IMR-90 (cell line): ENCODE results near the gene ACACA. TPM values are rescaled to one million over a fixed set of nuclear protein-coding genes. Genes with fewer than 3 reads are reported as not detected.

Source experiments
- ATAC-seq: fragments of 200-7000 bp; cut with Tn5 transposase; 2 replicates; pipeline ENCODE4 v1.9.1; 2020; ENCODE audit warnings: low read depth, mild to moderate bottlenecking, moderate library complexity
- BruUV-seq: library from RNA; stranded (reverse); fragments of 400-500 nt; replicated peaks from 2 replicates; lab custom pipeline; 2021; lab: Mats Ljungman, UMichigan
- CTCF ChIA-PET: fragments of 300-600 bp; formaldehyde crosslinking; extraction: SDS; loops from one replicate; lab custom pipeline; 2021; ENCODE audit warnings: antibody characterized with exemption; lab: Yijun Ruan, JAX
- POLR2A ChIA-PET: fragments of 300-600 bp; sonication (Branson Sonifier 250); formaldehyde crosslinking; loops from one replicate; lab custom pipeline; 2022; ENCODE audit warnings: antibody characterized with exemption; ENCODE audit not compliant: unreplicated experiment; lab: Charles Lee
- DNase-seq: peaks from one replicate; pipeline ENCODE4 v3.0.0; 2013
- H2AFZ ChIP-seq: replicated peaks from 2 replicates; pipeline ENCODE3; 2013; ENCODE audit warnings: low read length, mild to moderate bottlenecking; ENCODE audit not compliant: poor library complexity
- H2AK5ac ChIP-seq: 2 replicates; pipeline ENCODE4 v1.6.1; 2013; ENCODE audit warnings: low read depth, low read length, inconsistent platforms
- H2AK9ac ChIP-seq: replicated peaks from 2 replicates; pipeline ENCODE3; 2013; ENCODE audit warnings: mild to moderate bottlenecking, low read depth, low read length, moderate library complexity; ENCODE audit not compliant: poor library complexity
- H2BK120ac ChIP-seq: 2 replicates; pipeline ENCODE4 v1.6.1; 2013; ENCODE audit warnings: low read depth, low read length, inconsistent platforms
- H2BK15ac ChIP-seq: 3 replicates; pipeline ENCODE4 v1.6.1; 2013; ENCODE audit warnings: low read depth, low read length, inconsistent platforms
- H2BK20ac ChIP-seq: 2 replicates; pipeline ENCODE4 v1.6.1; 2013; ENCODE audit warnings: low read depth, mild to moderate bottlenecking, inconsistent platforms, low read length, moderate library complexity
- H2BK5ac ChIP-seq: 2 replicates; pipeline ENCODE4 v1.6.1; 2013; ENCODE audit warnings: mild to moderate bottlenecking, low read depth, low read length, inconsistent platforms; ENCODE audit not compliant: poor library complexity, severe bottlenecking
- H3K14ac ChIP-seq: replicated peaks from 2 replicates; pipeline ENCODE4 v1.6.1; 2013; ENCODE audit warnings: low read depth, low read length, inconsistent platforms
- H3K18ac ChIP-seq: 2 replicates; pipeline ENCODE4 v1.6.1; 2013; ENCODE audit warnings: low read depth, low read length, control low read depth
- H3K23ac ChIP-seq: 2 replicates; pipeline ENCODE4 v1.6.1; 2013; ENCODE audit warnings: low read depth, low read length, inconsistent platforms
- H3K27ac ChIP-seq: 2 replicates; pipeline ENCODE4 v1.5.1; 2013; ENCODE audit warnings: mild to moderate bottlenecking, control low read depth, low read length; ENCODE audit not compliant: insufficient read depth
- H3K27me3 ChIP-seq: 2 replicates; pipeline ENCODE4 v1.6.1; 2013; ENCODE audit warnings: low read length; ENCODE audit not compliant: control insufficient read depth, insufficient read depth
- H3K36me3 ChIP-seq: 2 replicates; pipeline ENCODE4 v1.6.1; 2013; ENCODE audit warnings: low read length, mixed read lengths; ENCODE audit not compliant: control insufficient read depth, insufficient read depth
- H3K4ac ChIP-seq: 2 replicates; pipeline ENCODE4 v1.6.1; 2013; ENCODE audit warnings: low read depth, low read length, inconsistent platforms
- H3K4me1 ChIP-seq: 2 replicates; pipeline ENCODE4 v1.6.1; 2013; ENCODE audit warnings: low read length, mixed read lengths; ENCODE audit not compliant: control insufficient read depth, insufficient read depth
- H3K4me2 ChIP-seq: 2 replicates; pipeline ENCODE4 v1.6.1; 2013; ENCODE audit warnings: low read depth, mild to moderate bottlenecking, control low read depth, low read length, moderate library complexity
- H3K4me3 ChIP-seq: 2 replicates; pipeline ENCODE4 v1.5.1; 2013; ENCODE audit warnings: low read depth, mild to moderate bottlenecking, control low read depth, low read length, moderate library complexity; ENCODE audit not compliant: insufficient read depth
- H3K56ac ChIP-seq: 2 replicates; pipeline ENCODE4 v1.6.1; 2013; ENCODE audit warnings: low read length, inconsistent platforms; ENCODE audit not compliant: insufficient read depth; ENCODE audit errors: extremely low read depth
- H3K79me1 ChIP-seq, 2 experiments: 2 replicates each; pipeline ENCODE4 v1.6.1; 2013; ENCODE audit warnings: low read length in 2 of 2, inconsistent platforms in 1 of 2, low read depth in 1 of 2
- H3K9ac ChIP-seq: 2 replicates; pipeline ENCODE4 v1.6.1; 2013; ENCODE audit warnings: low read depth, low read length, control low read depth
- H3K9me1 ChIP-seq: 2 replicates; pipeline ENCODE4 v1.6.1; 2013; ENCODE audit warnings: low read length, inconsistent platforms; ENCODE audit not compliant: insufficient read depth
- H3K9me3 ChIP-seq: 2 replicates; pipeline ENCODE4 v1.6.1; 2013; ENCODE audit warnings: low read length; ENCODE audit not compliant: control insufficient read depth, insufficient read depth
- H4K20me1 ChIP-seq: 2 replicates; pipeline ENCODE4 v1.6.1; 2013; ENCODE audit warnings: low read length, inconsistent platforms; ENCODE audit not compliant: insufficient read depth
- H4K5ac ChIP-seq: 2 replicates; pipeline ENCODE4 v1.6.1; 2013; ENCODE audit warnings: mild to moderate bottlenecking, low read depth, low read length, control low read depth
- H4K8ac ChIP-seq, 2 experiments: 2 replicates each; pipeline ENCODE4 v1.6.1; 2013; ENCODE audit warnings: low read depth in 2 of 2, low read length in 2 of 2, control low read depth in 1 of 2, inconsistent platforms in 1 of 2
- H4K91ac ChIP-seq: 2 replicates; pipeline ENCODE4 v1.6.1; 2013; ENCODE audit warnings: low read depth, low read length, inconsistent platforms; ENCODE audit not compliant: insufficient read depth
- BHLHE40 ChIP-seq: fragments of 150-350 bp; IDR thresholded peaks from 2 replicates; pipeline ENCODE4 v1.6.1; 2016; ENCODE audit warnings: mild to moderate bottlenecking, low read depth, low read length
- CEBPB ChIP-seq: IDR thresholded peaks from 2 replicates; pipeline ENCODE4 v1.6.1; 2012; ENCODE audit warnings: low read depth, low read length, improper control_type of control experiment
- CHD1 ChIP-seq: IDR thresholded peaks from 2 replicates; pipeline ENCODE4 v1.6.1; 2012; ENCODE audit warnings: low read depth, low read length, improper control_type of control experiment
- ELK1 ChIP-seq: fragments of 150-350 bp; IDR thresholded peaks from 2 replicates; pipeline ENCODE4 v1.6.1; 2016; ENCODE audit warnings: low read depth, mild to moderate bottlenecking, low read length, moderate library complexity, borderline replicate concordance
- FOS ChIP-seq: fragments of 150-350 bp; IDR thresholded peaks from 2 replicates; pipeline ENCODE4 v1.6.1; 2016; ENCODE audit warnings: low read depth, low read length
- MAFK ChIP-seq: IDR thresholded peaks from 2 replicates; pipeline ENCODE4 v1.6.1; 2012; ENCODE audit warnings: low read depth, low read length, improper control_type of control experiment
- MAZ ChIP-seq: IDR thresholded peaks from 2 replicates; pipeline ENCODE4 v1.6.1; 2012; ENCODE audit warnings: low read depth, mild to moderate bottlenecking, low read length, improper control_type of control experiment, moderate library complexity, borderline replicate concordance
- MXI1 ChIP-seq: IDR thresholded peaks from 2 replicates; pipeline ENCODE4 v1.6.1; 2012; ENCODE audit warnings: low read depth, mild to moderate bottlenecking, low read length, moderate library complexity, borderline replicate concordance
- NFE2L2 ChIP-seq: fragments of 150-350 bp; IDR thresholded peaks from 2 replicates; pipeline ENCODE4 v1.6.1; 2016; ENCODE audit warnings: low read depth, mild to moderate bottlenecking, low read length
- POLR2A ChIP-seq: IDR thresholded peaks from 2 replicates; pipeline ENCODE4 v1.6.1; 2012; ENCODE audit warnings: mild to moderate bottlenecking, low read depth, low read length
- RAD21 ChIP-seq: IDR thresholded peaks from 2 replicates; pipeline ENCODE4 v1.6.1; 2012; ENCODE audit warnings: low read length, improper control_type of control experiment
- RCOR1 ChIP-seq: IDR thresholded peaks from 2 replicates; pipeline ENCODE4 v1.6.1; 2012; ENCODE audit warnings: mild to moderate bottlenecking, low read length, improper control_type of control experiment; ENCODE audit not compliant: insufficient replicate concordance
- RFX5 ChIP-seq: IDR thresholded peaks from 2 replicates; pipeline ENCODE4 v1.8.0; 2012; ENCODE audit warnings: low read depth, mild to moderate bottlenecking, low read length, moderate library complexity
- SMC3 ChIP-seq: fragments of 150-350 bp; IDR thresholded peaks from 2 replicates; pipeline ENCODE4 v1.6.1; 2016; ENCODE audit warnings: low read depth, mild to moderate bottlenecking, antibody characterized with exemption, low read length, moderate library complexity
- USF2 ChIP-seq: fragments of 150-350 bp; IDR thresholded peaks from 2 replicates; pipeline ENCODE4 v1.6.1; 2017; ENCODE audit warnings: mild to moderate bottlenecking, antibody characterized with exemption, low read length, low read depth
- WGBS, 2 experiments: methylation state at CpG; one replicate each; pipeline versions ENCODE4 v1.1.5 to v1.1.7; 2013; ENCODE audit warnings: missing lambda C conversion rate in 2 of 2; ENCODE audit not compliant: insufficient read length in 1 of 2; ENCODE audit errors: extremely low coverage in 2 of 2; 5-methylcytosine and 5-hydroxymethylcytosine counted together
- dilution Hi-C: fragments of 300-500 bp; cut with HindIII; formaldehyde crosslinking; loops from one replicate; pipeline ENCODE4 v1.14.3; 2018; ENCODE audit warnings: low sequenced_read_pairs; ENCODE audit not compliant: unreplicated experiment
- in situ Hi-C: fragments of 300-500 bp; cut with MboI; formaldehyde crosslinking; loops from 3 replicates; pipeline ENCODE4 v1.14.3; 2019; ENCODE audit warnings: low sequenced_read_pairs, inconsistent platforms, mixed read lengths
- intact Hi-C: fragments of 100-400 bp; cut with micrococcal nuclease; formaldehyde crosslinking; loops from 2 replicates; pipeline ENCODE4 v1.10.0; 2022
- polyA plus RNA-seq, 3 experiments: library from polyadenylated mRNA; depleted of rRNA; stranded (reverse); fragments of >200 nt; gene quantifications; 2 replicates each; pipeline ENCODE4 v1.2.3, GENCODE V29; 2012; ENCODE audit warnings: low replicate concordance in 1 of 3
- total RNA-seq: library from RNA; depleted of rRNA; stranded (reverse); fragments of >200 nt; gene quantifications from 2 replicates; pipeline ENCODE4 v1.2.3, GENCODE V29; 2012
- TF ChIP-seq, protein P1 (sequence below): conservative IDR thresholded peaks from 2 replicates; pipeline ENCODE4 v1.5.1; 2012; ENCODE audit warnings: mild to moderate bottlenecking, low read depth, low read length, improper control_type of control experiment

ACACA gene
- total and polyA plus RNA-seq, 2 of the 4 experiments (the other 2 are of a cell fraction) = 21.3 to 39.1 TPM

- H4K5ac ChIP-seq = no peak overlapping the region
- H3K27ac ChIP-seq = no peak overlapping the region
- WGBS, 2 experiments = 94% methylated on average over 2 of the region's 3 CpGs; no CpG with 5 or more reads in 1 of the 2 experiments
- H4K8ac ChIP-seq = no peak overlapping the region
- TF ChIP-seq RAD21 (no peak), ELK1 (no peak), FOS (no peak), SMC3 (no peak), MXI1 (no peak), MAZ (no peak), BHLHE40 (no peak), CEBPB (no peak), RCOR1 (no peak), POLR2A (no peak), CHD1 (no peak), MAFK (no peak), RFX5 (no peak), USF2 (no peak), NFE2L2 (no peak)
- TF ChIP-seq, protein P1, sequence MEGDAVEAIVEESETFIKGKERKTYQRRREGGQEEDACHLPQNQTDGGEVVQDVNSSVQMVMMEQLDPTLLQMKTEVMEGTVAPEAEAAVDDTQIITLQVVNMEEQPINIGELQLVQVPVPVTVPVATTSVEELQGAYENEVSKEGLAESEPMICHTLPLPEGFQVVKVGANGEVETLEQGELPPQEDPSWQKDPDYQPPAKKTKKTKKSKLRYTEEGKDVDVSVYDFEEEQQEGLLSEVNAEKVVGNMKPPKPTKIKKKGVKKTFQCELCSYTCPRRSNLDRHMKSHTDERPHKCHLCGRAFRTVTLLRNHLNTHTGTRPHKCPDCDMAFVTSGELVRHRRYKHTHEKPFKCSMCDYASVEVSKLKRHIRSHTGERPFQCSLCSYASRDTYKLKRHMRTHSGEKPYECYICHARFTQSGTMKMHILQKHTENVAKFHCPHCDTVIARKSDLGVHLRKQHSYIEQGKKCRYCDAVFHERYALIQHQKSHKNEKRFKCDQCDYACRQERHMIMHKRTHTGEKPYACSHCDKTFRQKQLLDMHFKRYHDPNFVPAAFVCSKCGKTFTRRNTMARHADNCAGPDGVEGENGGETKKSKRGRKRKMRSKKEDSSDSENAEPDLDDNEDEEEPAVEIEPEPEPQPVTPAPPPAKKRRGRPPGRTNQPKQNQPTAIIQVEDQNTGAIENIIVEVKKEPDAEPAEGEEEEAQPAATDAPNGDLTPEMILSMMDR = no peak
- H3K9ac ChIP-seq = no peak overlapping the region
- H2BK20ac ChIP-seq = no peak overlapping the region
- no peak overlapping the region for H3K4ac ChIP-seq
- no peaks in the 10 kb centered on the region for H3K79me1 ChIP-seq
- ChIA-PET POLR2A (no interaction called here), CTCF (no interaction called here)
- H2AFZ ChIP-seq = no peak overlapping the region
- in situ Hi-C loops (no loop called here), intact Hi-C loops (no loop called here), dilution Hi-C loops (no loop called here)
- H3K23ac ChIP-seq = no peak overlapping the region
- H2BK5ac ChIP-seq = no peak overlapping the region
- no peak overlapping the region for H2AK9ac ChIP-seq
- H3K27me3 ChIP-seq = no peaks in the 10 kb centered on the region
- ATAC-seq (no peak), DNase-seq (no peak)
- H3K36me3 ChIP-seq = peaks cover 18% of the 10 kb centered on the region
- no peak overlapping the region for H2BK15ac ChIP-seq
- H3K4me1 ChIP-seq = no peaks in the 10 kb centered on the region
- no TSS peak for BruUV-seq
- no peak overlapping the region for H4K91ac ChIP-seq
- H3K4me2 ChIP-seq = no peak overlapping the region
- H4K20me1 ChIP-seq = peaks cover 2% of the 10 kb centered on the region; the same call in 1 of the 2 replicates
- H2AK5ac ChIP-seq = no peak overlapping the region
- no peak overlapping the region for H3K18ac ChIP-seq
- no peak overlapping the region for H2BK120ac ChIP-seq
- H3K14ac ChIP-seq = no peak overlapping the region
- no peaks in the 10 kb centered on the region for H3K9me3 ChIP-seq
- peaks cover 10% of the 10 kb centered on the region; the same call in 1 of the 2 replicates for H3K9me1 ChIP-seq
- H3K56ac ChIP-seq = no peak overlapping the region
- no peak overlapping the region for H3K4me3 ChIP-seq
These were observed 319.7 kb downstream of the ACACA start for GRCh38 chr17:37086948-37087347.
